GM10266 (cell line): ENCODE measurements around the gene PDP2.

Source experiments
- DNase-seq: peaks from one replicate; pipeline ENCODE4 v3.0.0; 2012; ENCODE audit errors: extremely low spot score
- TF ChIP-seq, protein P1 (sequence below): IDR thresholded peaks from 2 replicates; pipeline ENCODE4 v1.5.1; 2012; ENCODE audit warnings: mild to moderate bottlenecking, low read depth; ENCODE audit not compliant: control insufficient read depth, insufficient read depth; ENCODE audit errors: missing control alignments

PDP2 gene

DNA sequence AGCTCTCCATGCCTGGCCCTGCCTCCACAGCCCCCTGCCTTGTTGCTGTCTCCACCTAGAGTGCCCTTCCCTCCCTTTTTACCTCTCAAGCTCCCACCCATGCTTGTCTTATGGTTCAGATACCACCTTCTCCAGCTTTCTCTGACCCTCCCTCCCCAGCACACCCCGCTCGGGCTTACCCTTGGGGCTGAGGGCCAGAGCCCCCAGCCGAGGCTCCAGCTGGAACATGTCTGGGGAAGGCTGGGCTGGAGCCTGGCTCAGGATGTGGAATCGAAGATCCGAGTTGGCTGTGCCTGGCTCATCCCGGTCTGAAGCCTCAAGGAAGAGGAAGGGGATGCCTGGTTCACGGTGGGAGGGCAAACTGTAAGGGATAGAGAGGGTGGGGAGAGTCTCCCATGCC lies 34.7 kb downstream of the PDP2 start:
- TF ChIP-seq, protein P1, sequence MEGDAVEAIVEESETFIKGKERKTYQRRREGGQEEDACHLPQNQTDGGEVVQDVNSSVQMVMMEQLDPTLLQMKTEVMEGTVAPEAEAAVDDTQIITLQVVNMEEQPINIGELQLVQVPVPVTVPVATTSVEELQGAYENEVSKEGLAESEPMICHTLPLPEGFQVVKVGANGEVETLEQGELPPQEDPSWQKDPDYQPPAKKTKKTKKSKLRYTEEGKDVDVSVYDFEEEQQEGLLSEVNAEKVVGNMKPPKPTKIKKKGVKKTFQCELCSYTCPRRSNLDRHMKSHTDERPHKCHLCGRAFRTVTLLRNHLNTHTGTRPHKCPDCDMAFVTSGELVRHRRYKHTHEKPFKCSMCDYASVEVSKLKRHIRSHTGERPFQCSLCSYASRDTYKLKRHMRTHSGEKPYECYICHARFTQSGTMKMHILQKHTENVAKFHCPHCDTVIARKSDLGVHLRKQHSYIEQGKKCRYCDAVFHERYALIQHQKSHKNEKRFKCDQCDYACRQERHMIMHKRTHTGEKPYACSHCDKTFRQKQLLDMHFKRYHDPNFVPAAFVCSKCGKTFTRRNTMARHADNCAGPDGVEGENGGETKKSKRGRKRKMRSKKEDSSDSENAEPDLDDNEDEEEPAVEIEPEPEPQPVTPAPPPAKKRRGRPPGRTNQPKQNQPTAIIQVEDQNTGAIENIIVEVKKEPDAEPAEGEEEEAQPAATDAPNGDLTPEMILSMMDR: no peak
- DNase-seq: no peak

DNA sequence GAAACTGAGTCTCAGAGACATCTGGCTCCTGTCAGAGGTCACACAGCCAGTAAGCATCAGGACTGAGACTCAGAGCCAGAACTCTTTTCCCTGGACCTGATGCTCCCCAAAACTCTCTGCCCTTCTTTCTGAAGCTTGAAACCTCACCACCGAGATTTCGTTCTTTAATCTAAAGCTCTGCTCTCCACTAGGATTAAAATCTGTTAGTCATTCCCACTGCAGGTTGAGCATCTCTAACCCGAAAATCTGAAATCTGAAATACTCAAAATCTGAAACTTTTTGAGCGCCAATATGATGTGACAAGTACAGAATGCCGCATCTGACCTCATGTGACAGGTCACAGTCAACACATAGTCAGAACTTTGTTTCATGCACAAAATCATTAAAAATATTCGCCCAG lies 36.2 kb downstream of the PDP2 start:
- DNase-seq: no peak
- TF ChIP-seq, protein P1: no peak

DNA sequence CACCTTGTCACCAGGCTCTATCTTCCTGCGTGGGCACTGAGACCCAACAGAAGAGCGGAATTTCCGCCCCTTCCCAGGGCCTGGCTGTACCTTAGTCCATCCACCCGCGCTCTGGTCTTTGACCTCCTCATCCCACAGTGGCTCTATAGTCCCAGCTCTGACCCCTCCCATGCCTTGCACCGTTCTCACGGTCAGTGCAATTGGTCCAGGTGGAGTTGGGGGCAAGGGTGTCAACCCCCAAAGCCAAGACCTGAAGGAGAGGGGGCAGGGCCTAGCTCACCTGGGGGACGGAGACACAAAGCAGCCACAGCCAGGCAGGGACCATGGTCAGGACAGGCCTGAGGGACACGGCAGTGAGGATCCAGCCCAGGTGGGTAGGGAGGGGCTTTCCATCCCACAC lies 37.4 kb downstream of the PDP2 start:
- TF ChIP-seq, protein P1: no peak
- DNase-seq: no peak

DNA sequence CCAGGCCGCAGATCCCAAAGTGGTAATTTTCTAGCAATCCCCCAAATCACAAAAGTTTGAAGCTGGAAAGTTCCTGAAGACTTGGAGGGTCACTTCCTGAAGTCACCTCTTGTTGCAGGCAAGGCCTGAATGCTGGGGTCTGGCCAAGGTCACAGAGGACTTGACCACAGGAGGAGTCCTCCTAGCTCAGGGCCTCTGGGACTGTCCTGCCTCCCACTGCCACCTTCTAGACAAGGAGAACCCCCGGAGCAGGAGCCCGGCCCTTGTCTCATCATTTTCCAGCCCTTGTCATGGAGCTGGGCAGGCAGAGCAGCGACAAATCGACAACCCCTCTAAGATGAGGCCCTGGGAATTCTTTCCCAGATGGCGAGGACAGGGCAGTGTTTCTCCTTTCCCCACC lies 38.0 kb downstream of the PDP2 start:
- TF ChIP-seq, protein P1: no peak

DNA sequence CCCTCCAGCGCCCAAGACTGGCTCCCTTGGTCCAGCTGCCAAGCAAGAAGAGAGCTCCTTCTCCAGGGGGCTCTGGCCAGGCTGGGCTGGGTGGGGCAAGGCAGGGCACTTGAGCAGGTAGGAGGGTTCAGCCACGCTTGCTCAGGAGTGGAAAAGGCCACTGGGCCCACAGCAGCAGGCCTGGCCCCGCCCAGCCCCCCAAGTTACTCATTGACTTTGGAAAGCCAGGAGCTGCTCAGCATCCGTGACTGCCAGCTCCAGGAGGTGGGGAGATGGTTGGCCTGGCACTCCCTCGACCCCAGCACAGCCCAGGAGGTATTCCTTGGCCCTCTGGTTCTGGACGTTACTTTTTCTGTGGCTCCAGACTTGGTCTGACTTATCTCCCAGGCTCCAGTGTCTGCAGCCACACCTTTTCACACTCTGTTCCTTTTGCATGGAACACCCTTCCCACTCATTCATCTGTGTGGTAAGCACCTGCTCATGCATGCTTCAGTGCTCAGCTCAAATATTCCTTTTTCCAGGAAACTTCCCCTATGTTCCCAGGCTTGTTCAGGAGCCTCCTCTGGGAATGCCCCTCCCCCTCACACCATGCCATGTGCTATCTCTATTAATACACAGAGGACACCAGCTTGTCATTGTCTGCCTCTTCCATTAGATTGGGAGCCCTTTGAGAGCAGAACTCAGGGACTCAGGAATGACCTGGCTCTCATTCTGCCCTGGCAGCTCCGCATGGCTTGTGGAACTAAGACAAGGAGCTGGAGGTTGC lies 38.7 kb downstream of the PDP2 start, which contains the start of gene CDH16:
Gene CDH16, minus strand, starts transcription at position 83 of the 766 bp plus-strand sequence. CDS start 820 bp downstream, outside the sequence.
- DNase-seq: no peak
- TF ChIP-seq, protein P1: no peak

More for the DNA sequence above, 38.0 kb downstream of the PDP2 start:
- no peak for DNase-seq

DNA sequence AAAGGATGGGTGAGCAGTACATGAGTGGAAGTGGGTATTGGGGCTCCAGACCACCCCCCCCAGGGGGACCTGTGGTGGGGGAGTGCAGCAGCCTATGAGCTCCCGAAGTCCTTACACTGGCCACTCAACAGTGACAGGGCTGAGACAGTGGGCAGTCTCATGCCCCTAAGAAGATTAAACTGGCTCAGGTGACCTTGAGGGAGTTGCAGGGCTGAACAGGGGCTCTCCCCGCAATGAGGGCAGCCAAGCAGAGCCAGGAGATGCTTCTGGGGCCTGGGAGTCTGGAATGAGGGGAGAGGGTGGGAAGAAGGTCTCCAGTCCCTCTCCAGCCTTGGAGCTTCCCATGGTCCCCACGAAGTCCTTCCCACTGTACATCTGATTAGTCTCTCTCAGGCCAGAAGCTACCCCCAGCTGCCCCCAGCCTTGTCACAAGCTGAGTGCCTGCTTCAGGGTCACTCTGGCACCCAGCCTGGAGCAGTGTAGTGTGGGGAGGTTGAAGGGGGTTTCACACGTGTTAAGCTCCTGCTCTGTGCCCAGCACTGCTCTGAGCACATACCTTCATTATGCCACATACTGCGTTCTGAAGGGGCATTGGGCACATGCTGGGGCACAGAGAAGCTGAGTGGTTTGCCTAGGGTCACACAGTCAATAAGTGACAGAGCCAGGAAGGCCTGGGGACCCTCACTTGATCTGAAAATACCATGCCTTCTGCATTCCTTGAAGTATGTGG lies 39.4 kb downstream of the PDP2 start:
- no peak for DNase-seq
- TF ChIP-seq, protein P1: no peak

DNA sequence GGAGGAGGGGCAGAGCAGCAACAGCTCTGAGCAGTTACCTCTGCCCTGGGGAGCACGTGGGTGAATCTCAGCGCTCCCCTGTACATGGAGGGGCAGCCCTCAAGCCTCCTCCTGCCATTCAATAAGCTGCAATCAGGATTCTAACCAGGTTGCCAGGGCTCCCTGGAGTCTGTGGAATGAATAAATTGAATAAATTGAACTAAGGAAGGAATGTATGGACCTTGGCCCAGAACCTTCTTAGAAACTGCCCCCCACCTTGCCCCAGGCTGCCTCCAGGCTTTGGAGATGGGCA lies 39.9 kb downstream of the PDP2 start:
- TF ChIP-seq, protein P1: no peak
- no peak for DNase-seq
